C1 segment of cervical spinal cord (tissue), 14 donors: ENCODE results near the gene ZNF3.
"Not testable (repeated sequence)": the region's sequence is repeated elsewhere in the genome, so short reads cannot be mapped to it uniquely, and the experiment has no call there.

ENCODE experiments used
- DNase-seq, 14 donors: peaks; one replicate each; lab custom pipeline; 2025; lab: John Stamatoyannopoulos, UW

ZNF3 gene

DNA sequence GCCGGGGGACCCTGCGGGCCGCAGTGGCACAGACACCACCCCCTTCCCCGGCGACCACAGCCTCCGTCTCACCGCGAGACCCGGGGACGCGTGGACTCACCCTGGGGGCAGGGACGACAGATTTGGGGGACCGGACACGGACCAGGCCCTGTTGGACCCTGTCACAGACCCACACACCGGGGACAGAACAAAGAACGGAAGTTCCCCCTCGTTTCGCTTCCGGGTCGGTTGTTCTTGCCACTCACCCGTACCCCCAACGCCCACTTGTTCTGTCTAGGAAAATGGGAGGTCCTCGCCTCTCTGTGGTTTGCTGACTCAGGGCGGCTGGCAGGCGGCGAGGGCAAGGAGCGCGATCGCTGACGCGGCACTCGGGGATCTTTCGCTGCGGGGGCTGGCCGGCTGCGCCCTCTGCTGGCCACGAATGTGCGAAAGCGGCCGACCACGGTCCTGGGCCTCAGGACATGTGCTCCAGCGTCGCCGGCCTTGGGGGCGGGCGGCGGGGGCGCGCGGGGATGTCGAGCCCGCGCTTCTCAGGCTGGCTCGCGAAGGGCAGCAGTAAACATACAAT, at the start of gene ZNF3:
Gene ZNF3, minus strand, starts transcription at position 189 of the 568 bp plus-strand sequence. CDS start 4,366 bp downstream, outside the sequence.
- DNase-seq, result peak; percentile 83 to 99 (median 98)

DNA sequence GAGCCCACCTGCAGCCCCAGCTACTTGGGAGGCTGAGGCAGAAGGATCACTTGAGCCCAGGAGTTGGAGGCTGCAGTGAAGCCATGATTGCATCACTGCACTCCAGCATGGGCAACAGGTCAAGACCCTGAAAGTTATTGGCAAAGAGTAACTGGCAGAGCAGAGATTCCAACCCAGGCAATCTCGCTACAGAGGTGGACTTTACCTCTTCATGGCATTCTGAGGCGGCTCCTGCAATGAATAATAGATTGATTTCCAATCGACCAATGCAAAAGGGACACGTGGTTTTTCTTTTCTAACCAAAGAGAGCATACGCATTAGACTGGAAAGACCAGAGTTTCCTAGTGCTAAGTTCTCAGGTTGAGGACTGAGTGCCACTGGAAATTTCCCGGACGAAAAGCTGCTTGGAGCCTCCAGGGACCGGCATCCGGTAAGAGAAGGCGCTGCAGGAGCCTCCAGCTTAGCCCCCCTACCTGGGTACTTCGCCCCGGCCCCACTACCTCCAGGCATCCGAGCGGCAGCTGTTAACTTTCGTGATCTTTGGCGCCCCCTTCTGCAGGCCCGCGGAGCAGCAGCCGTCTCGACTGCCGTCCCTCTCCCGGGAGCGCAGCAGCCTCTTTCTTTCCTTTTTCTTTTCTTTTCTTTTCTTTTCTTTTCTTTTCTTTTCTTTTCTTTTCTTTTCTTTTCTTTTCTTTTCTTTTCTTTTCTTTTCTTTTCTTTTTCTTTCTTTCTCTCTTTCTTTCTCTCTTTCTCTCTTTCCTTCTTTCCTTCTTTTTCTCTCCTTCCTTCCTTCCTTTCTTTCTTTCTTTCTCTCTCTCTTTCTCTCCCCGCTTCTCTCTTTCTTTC, 49.3 kb upstream of the ZNF3 start:
- DNase-seq, result peak in 12 of 14 donors; percentile 10 to 78 (median 44)

DNA sequence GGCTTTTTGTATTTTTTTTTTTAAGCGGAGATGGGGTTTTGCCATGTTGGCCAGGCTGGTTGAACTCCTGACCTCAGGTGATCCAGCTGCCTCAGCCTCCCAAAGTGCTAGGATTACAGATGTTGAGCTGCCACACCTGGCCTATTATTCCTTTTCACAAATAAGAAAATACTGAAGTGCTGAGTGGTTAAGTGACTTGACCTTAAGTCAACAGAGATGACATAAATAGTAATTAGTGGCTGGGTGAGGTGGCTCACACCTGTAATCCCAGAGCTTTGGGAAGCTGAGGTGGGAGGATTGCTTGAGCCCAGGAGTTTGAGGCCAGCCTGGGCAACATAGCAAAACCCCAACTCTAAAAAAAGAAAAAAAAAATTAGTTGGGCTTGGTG, 48.7 kb upstream of the ZNF3 start:
- DNase-seq, result not testable (repeated sequence)

GRCh38 chr7:100128637-100128963, 47.1 kb upstream of the ZNF3 start:
- DNase-seq, result no peak

DNA sequence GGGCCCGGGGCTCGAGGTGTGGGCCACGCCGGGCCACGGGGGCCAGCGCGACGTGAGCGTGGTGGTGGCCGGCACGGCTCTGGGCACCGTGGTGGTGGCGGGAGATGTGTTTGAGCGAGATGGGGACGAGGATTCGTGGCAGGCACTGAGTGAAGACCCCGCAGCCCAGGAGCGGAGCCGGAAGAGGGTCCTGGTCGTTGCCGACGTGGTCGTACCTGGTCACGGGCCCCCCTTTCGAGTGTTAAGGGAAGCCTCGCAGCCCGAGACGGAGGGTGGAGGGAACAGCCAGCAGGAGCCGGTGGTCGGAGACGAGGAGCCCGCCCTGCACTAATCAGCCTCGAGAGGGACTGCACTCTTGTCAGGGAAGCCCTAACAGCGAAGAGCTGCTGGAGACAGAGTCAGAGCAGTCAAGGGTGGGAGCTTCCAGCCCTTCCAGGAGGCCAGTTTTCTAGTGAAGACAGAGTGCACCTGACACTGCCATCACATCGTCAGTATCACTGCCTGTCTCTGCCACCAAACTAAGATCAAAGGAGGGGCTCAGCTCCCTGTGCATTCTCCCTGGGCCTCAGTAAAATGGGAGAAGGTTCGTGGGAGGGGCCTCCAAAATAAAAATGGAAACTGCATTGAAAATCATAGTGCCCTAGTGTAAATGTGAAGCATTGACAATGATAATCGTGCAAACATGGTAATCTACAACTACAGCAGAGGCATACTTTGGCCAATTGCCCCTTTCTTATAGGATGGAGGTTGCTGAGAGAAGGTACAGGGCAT, 46.5 kb upstream of the ZNF3 start:
- DNase-seq, result peak in 2 of 14 donors; percentile 14 to 45

DNA sequence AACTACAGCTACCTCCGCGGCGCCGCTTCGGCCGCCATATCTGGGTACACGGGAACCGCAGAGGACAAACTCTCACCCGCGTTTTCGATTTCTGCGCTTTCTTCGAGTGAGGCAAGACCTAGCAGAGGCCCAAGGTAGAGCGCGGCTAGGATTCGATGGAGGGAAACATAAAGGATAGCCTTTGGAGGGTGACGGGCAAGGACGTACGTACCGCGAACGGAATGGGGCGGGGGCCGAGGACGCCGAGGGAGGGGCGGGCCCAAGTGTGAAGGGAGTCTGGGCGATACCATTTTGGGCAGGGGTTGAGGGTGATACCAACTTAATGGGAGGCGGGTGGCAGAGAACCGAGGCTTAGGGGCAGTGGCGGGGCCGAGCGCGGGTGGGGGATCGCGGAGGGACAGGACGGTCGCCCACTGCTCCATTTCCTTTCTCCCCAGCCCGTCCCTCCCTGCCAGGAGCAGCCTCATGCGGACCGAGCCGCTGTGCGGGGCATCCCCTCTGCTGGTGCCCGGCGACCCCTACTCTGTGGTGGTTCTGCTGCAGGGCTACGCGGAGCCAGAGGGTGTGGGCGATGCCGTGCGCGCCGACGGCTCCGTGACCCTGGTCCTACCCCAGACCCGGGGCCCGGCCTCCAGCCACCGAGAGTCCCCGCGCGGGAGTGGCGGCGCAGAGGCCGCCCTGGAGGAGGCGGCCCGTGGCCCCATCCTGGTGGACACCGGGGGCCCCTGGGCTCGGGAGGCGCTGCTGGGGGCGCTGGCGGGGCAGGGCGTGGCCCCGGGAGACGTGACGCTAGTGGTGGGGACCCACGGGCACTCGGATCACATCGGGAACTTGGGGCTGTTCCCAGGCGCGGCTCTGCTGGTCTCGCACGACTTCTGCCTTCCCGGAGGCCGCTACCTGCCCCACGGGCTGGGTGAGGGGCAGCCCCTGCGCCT, 45.7 kb upstream of the ZNF3 start, which contains the start of gene MBLAC1:
Gene MBLAC1, plus strand, starts transcription at position 37 of the 935 bp plus-strand sequence. Its CDS starts 429 bp downstream, at position 466.
- DNase-seq, result peak; percentile 56 to 92 (median 82)

- peak in 1 of 14 donors; percentile 80 for DNase-seq
Measured at GRCh38 chr7:100126239-100126930, 44.9 kb upstream of the ZNF3 start.

DNA sequence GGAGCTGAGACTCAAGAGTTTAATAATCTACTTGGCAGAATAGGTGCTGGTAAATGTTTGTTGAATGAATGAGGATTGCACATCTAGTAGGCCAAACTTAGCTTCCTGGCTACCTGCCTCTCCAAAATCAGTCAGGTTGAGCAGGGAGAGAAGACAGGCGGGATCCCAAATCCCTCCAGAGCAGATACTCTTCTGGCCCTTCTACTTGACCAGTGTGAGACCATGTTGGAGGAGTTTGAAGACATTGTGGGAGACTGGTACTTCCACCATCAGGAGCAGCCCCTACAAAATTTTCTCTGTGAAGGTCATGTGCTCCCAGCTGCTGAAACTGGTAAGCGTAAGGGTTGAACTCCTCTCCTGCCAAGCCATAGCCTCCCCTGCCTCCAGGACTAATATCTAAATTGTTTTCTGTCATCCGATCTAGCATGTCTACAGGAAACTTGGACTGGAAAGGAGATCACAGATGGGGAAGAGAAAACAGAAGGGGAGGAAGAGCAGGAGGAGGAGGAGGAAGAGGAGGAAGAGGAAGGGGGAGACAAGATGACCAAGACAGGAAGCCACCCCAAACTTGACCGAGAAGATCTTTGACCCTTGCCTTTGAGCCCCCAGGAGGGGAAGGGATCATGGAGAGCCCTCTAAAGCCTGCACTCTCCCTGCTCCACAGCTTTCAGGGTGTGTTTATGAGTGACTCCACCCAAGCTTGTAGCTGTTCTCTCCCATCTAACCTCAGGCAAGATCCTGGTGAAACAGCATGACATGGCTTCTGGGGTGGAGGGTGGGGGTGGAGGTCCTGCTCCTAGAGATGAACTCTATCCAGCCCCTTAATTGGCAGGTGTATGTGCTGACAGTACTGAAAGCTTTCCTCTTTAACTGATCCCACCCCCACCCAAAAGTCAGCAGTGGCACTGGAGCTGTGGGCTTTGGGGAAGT, 43.0 kb upstream of the ZNF3 start:
- no peak for DNase-seq

- no peak for DNase-seq
Measured at GRCh38 chr7:100122568-100122967, 41.0 kb upstream of the ZNF3 start.

DNA sequence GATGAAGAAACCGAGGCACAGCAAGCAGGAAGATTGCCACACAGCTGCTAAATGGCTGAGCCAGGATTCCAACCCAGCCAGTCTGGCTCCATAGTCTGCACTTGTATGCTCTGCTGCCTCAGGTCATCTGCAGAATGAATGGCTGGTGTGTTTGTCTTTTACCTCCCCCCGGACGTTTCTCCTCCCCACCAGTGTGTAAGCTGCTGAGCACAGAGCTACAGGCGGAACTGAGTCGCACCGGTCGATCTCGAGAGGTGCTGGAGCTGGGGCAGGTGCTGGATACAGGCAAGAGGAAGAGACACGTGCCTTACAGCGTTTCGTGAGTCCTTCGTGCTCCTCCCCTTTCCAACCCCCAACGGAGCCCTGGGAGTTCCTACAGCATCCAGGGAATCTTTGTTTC, 40.5 kb upstream of the ZNF3 start:
- DNase-seq, result no peak

GRCh38 chr7:100120733-100121036, 39.2 kb upstream of the ZNF3 start:
- no peak for DNase-seq

- peak in 13 of 14 donors; percentile 33 to 88 (median 83) for DNase-seq
Measured at GRCh38 chr7:100119970-100120732, 38.6 kb upstream of the ZNF3 start.

GRCh38 chr7:100119072-100119969, 37.8 kb upstream of the ZNF3 start, which contains the start of the genes CNPY4 and TAF6:
Gene CNPY4, plus strand, starts transcription at chr7:100119634. Its CDS starts 111 bp downstream, at chr7:100119745.
Gene TAF6, minus strand, starts transcription at chr7:100119358. Its CDS starts 5,149 bp downstream, at chr7:100114209.
- DNase-seq, result peak; percentile 64 to 94 (median 90)

DNA sequence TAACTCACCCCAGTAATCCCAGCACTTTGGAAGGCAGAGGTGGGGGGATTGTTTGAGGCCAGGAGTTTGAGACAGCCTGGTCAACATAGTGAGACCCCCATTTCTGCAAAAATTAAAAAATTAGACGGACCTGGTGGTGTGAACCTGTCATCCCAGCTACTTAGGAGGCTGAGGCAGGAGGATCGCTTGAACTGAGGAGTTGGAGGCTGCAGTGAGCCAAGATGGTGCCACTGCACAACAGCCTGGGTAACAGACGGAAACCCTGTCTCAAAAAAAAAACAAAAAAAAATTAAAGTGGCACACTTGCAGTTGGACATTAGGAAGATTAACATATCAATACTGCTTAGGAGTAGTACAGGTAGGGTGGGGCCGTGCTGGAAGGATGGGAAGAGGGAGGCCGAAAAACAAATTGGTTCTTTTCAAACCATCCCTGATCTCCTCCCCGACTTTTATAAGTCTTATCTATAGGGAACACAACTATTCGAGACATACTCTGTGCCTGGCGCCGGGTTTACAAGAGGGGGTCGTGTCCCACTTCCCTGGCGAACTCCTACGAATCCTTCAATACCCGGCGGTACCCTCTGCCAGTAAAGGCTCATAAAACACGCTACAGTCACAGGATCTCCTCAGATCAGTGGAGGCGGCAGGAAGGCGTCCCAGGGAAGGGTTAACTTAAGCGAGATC, 37.0 kb upstream of the ZNF3 start:
- no peak for DNase-seq

- no peak for DNase-seq
Measured at GRCh38 chr7:100115026-100115425, 33.5 kb upstream of the ZNF3 start.

DNA sequence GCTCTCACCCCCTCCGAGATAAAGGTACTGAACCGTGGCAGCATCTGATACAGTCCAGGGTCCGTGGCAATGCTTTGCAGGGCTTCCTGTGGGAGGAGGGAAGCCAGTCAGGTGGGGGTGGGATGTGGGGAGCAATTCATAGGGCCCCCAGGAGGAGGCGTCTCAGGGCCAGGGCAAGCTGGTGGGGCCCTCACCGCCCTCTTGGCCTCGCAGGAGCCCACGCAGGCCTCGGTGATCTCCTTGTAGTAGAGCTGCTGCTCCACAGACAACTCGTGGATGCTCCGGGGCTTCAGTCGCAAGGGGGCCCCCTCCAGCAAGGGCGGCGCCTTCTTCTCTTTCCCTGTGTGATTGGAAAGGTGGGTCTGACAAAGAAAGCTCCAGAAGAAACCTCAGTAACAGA, 30.4 kb upstream of the ZNF3 start:
- DNase-seq, result no peak

DNA sequence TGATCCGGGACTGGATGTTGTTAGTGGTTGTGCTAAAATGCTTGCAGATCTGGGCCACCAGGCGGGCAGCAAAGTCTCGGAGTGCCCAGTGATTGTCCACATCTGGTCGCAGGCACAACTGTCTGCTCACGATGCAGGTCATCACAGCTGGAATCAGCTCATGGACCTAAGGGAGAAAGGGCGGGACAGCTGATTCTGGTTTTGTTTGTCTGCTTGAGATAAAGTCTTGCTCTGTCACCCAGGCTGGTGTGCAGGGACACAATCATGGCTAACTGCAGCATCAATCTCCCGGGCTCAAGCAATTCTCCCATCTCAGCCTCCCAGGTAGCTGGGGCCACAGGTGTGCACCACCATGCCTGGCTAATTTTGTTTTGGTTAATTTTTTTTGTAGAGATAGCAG, 29.6 kb upstream of the ZNF3 start:
- DNase-seq, result no peak
